Thymus (tissue), 11 donors: ENCODE results near the gene FRMPD2. TPM values are rescaled to one million over a fixed set of nuclear protein-coding genes. Genes with fewer than 3 reads are reported as not detected.
"Not testable (repeated sequence)": the region's sequence is repeated elsewhere in the genome, so short reads cannot be mapped to it uniquely, and the experiment has no call there.

ENCODE experiments used
- DNase-seq, 9 donors: peaks; one replicate each; pipeline ENCODE4 v3.0.0-alpha.2; 2013; ENCODE audit warnings: low spot score in 9 of 9, low read depth in 6 of 9, missing footprints in 1 of 9
- H3K27ac ChIP-seq, 2 donors: one replicate each; pipeline ENCODE4 v1.5.1; 2013; ENCODE audit warnings: control low read depth in 1 of 2, low read depth in 1 of 2, low read length in 1 of 2, mild to moderate bottlenecking in 1 of 2, moderate library complexity in 1 of 2
- H3K27me3 ChIP-seq, 2 donors: one replicate each; pipeline ENCODE4 v1.5.1; 2013; ENCODE audit warnings: low read length in 1 of 2; ENCODE audit not compliant: control insufficient read depth in 2 of 2, insufficient read depth in 1 of 2
- H3K36me3 ChIP-seq, 2 donors: one replicate each; pipeline ENCODE4 v1.5.1; 2013; ENCODE audit warnings: low read length in 1 of 2, mild to moderate bottlenecking in 1 of 2, moderate library complexity in 1 of 2; ENCODE audit not compliant: control insufficient read depth in 2 of 2, insufficient read depth in 2 of 2
- H3K4me1 ChIP-seq, 2 donors: one replicate each; pipeline ENCODE4 v1.5.1; 2013; ENCODE audit warnings: low read length in 2 of 2; ENCODE audit not compliant: control insufficient read depth in 2 of 2, insufficient read depth in 2 of 2
- H3K4me3 ChIP-seq, 2 donors: one replicate each; pipeline ENCODE4 v1.5.1; 2013; ENCODE audit warnings: low read length in 2 of 2, control low read depth in 1 of 2, mild to moderate bottlenecking in 1 of 2
- H3K9me3 ChIP-seq, 2 donors: one replicate each; pipeline ENCODE4 v1.5.1; 2013; ENCODE audit warnings: low read length in 1 of 2, mild to moderate bottlenecking in 1 of 2; ENCODE audit not compliant: control insufficient read depth in 2 of 2, insufficient read depth in 1 of 2
- WGBS: extraction: QIAGEN DNeasy Blood & Tissue Kit; methylation state at CpG from one replicate; pipeline ENCODE4 v1.1.7; 2013; 5-methylcytosine and 5-hydroxymethylcytosine counted together
- polyA plus RNA-seq: library from polyadenylated mRNA; stranded (reverse); fragments of 200-250 nt; gene quantifications from one replicate; pipeline ENCODE4 v1.2.3, GENCODE V29; 2013
- total RNA-seq: library from RNA; stranded (reverse); fragments of 120-200 nt; gene quantifications from one replicate; pipeline ENCODE4 v1.2.4, GENCODE V29; 2013
- donor health status: healthy.

FRMPD2 gene
- total and polyA plus RNA-seq, 2 donors: 0.27 to 0.38 TPM

DNA sequence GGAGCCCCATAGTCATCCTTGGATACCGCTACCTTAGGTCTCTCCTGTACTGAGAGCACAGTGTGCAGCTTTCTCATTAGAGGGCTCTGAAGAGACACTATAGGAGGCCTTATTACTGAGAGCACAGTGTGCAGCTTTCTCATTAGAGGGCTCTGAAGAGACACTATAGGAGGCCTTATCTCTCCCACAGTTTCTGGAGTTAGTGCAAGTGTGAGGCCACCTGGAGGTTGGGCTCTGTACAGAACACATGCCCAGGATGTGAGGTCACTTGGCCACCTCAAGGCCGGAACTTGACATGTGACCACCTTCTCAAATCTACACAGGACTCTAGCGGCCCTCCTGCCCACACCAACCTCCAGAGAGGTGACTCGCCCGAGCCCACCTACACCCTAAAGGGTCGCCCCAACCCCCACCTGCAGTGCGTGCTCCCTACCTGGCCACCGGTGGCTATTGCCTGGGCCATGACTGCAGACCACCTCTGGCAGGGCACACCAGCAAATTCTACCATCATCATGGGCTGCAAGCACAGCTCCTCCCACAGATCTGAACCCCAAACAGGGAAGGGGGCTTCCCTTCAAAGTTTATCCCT lies 24.6 kb downstream of the FRMPD2 start:
- no peak for DNase-seq
- no peaks in the 10 kb centered on the region for H3K36me3 ChIP-seq
- over 99% methylated on average over 8 of the region's 8 CpGs for WGBS
- no peaks in the 10 kb centered on the region for H3K9me3 ChIP-seq
- H3K27me3 ChIP-seq: no peaks in the 10 kb centered on the region
- no peak overlapping the region for H3K27ac ChIP-seq
- no peak overlapping the region for H3K4me3 ChIP-seq
- peaks cover 0 to 29% of the 10 kb centered on the region in 2 donors for H3K4me1 ChIP-seq

DNA sequence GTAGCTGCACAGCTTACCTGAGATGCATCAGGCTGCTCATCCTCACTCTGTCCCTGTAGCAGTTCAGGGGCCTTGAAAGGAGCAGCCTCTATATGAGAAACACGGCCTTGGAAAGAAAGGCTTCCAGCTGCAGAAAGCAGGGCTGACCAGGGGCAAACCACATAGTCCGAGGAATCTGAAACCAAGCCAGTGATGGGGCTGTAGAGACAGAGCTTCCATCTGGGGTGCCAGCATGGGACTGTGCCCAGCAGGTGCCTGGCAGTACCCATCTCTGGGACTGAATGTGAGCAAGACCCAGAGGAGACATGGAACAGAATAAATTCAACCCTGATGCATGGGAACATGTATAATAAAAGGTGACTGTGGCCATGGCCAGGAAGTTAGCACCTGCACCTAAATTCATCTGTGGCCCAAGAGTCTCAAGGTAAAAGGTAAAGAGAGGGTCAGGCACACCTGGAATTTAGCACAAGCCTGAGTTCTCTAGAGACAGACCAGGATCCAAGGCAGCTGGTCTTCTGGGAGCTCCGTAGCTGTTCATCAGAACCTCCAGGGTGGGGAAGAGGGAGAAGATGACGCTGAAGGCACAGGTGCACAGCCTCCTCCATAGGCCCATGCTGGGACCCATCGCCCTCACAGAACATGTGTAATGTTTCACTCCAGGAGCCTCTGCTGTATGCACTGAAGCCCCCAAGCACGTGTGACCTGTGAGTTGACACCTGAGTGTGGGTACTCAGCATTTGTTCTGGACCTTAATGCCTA lies 25.3 kb downstream of the FRMPD2 start:
- WGBS: 90% methylated on average over 6 of the region's 6 CpGs
- DNase-seq: no peak

DNA sequence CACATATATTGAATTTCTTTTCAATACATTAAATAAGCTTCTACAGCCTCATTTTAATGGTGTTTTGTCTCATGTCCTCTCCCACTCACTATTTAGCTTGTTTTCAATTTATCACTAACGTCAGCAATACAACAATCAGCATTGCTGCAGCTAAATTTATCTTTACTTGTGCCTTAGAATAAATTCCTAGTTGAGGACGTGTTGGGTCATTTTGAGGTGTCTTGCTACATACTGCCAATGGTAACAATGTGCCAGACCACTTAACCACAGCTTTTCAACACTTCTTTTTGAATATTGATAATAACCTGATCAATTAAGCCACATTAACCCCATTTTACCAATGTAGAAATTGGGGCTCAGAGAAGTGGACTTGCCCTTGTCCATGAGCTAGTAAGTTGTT lies 26.0 kb downstream of the FRMPD2 start:
- no peaks in the 10 kb centered on the region for H3K27me3 ChIP-seq
- WGBS: 75% methylated on average over 2 of the region's 2 CpGs
- H3K9me3 ChIP-seq: no peaks in the 10 kb centered on the region
- no peak overlapping the region for H3K27ac ChIP-seq
- no peak for DNase-seq
- peaks cover 0 to 29% of the 10 kb centered on the region in 2 donors for H3K4me1 ChIP-seq
- no peaks in the 10 kb centered on the region for H3K36me3 ChIP-seq
- no peak overlapping the region for H3K4me3 ChIP-seq

More for the DNA sequence above, 25.3 kb downstream of the FRMPD2 start:
- no peaks in the 10 kb centered on the region for H3K36me3 ChIP-seq
- H3K4me3 ChIP-seq: no peak overlapping the region
- peaks cover 0 to 29% of the 10 kb centered on the region in 2 donors for H3K4me1 ChIP-seq
- no peak overlapping the region for H3K27ac ChIP-seq
- H3K27me3 ChIP-seq: no peaks in the 10 kb centered on the region
- no peaks in the 10 kb centered on the region for H3K9me3 ChIP-seq

DNA sequence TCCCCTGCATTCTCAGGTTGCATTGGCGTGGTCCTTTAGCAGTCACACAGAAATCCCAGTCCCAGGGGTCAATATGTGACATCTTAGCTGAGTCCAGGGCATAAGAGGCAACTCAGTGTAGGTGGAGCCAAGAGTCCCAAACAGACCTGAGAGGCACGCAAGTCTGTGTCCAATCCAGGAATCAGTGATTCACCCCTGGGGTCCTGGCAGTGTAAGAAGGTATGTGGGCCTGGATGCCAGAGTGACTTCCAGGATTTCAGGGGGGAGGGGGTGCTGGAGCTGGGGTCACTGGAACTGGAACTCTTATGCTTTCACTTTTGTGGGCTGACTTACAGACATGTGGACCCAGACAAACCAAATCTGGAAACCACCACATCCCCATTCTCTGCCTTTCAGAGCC lies 26.8 kb downstream of the FRMPD2 start:
- Histone ChIP-seq H3K9me3 (no peaks in the 10 kb centered on the region), H3K4me3 (no peak overlapping the region), H3K4me1 (peaks cover 0 to 29% of the 10 kb centered on the region in 2 donors), H3K27me3 (no peaks in the 10 kb centered on the region), H3K27ac (no peak overlapping the region), H3K36me3 (no peaks in the 10 kb centered on the region)
- no peak for DNase-seq
- 91% methylated on average over 2 of the region's 2 CpGs for WGBS

DNA sequence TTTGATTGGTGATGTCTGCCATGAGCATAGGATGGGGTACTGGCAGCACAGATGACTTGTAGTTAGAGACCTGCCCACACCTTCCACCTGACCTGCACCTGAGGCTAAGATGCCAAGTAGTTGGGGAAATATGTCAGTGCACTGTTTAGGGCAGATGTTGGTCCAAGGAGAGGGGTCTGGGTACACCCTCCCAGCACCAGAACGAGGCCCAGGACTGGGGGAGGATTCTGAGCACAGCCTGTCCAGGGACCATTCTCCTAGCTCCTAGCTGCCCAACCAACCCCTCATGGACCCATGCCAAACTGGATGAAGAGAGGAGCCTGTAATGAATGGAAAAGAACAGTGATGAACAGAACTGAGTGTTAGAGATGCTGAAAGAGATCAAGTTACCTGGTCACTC lies 28.0 kb downstream of the FRMPD2 start:
- DNase-seq: no peak
- H3K4me1 ChIP-seq: peaks cover 0 to 19% of the 10 kb centered on the region in 2 donors
- no peaks in the 10 kb centered on the region for H3K36me3 ChIP-seq
- H3K9me3 ChIP-seq: no peaks in the 10 kb centered on the region
- no peaks in the 10 kb centered on the region for H3K27me3 ChIP-seq
- no peak overlapping the region for H3K4me3 ChIP-seq
- 87% methylated on average over 1 of the region's 1 CpG for WGBS
- no peak overlapping the region for H3K27ac ChIP-seq

DNA sequence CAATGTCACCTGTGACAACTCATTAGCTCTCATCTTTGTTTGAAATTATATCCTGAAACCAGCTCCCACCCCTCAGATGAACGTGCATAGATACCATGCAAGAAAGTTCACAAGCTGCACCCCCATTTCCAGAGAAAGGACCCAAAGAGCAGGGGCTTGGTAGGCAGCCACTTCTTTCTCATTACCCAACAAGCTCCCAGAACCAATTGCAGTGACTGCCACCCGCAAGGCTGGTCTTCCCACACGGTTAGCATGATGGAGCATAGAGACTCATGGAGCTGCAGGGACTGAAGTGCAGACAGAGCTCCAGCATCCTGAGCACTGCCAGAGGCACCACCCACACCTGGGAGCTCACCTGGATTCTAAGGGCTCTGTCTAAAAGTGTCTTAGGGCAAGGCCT lies 28.5 kb downstream of the FRMPD2 start:
- Histone ChIP-seq H3K27me3 (no peaks in the 10 kb centered on the region), H3K4me3 (no peak overlapping the region), H3K27ac (no peak overlapping the region), H3K36me3 (no peaks in the 10 kb centered on the region), H3K4me1 (peaks cover 0 to 15% of the 10 kb centered on the region in 2 donors), H3K9me3 (no peaks in the 10 kb centered on the region)
- no peak for DNase-seq
- 97% methylated on average over 3 of the region's 3 CpGs for WGBS

DNA sequence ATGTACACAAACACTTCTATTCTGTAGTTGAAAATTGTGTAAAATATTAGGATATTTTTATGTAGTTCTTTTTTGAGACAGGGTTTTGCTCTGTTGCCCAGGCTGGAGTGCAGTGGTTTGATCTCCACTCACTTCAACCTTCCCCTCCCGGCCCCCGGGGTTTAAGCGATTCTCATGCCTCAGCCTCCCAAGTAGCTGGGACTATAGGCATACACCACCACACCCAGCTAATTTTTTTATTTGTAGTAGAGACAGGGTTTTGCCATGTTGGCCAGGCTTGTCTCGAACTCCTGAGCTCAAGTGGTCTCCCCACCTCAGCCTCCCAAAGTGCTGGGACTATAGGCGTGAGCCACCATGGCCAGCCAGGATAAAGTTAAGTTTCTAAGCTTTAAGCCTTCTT lies 30.6 kb downstream of the FRMPD2 start:
- H3K36me3 ChIP-seq, DNase-seq, H3K27me3 ChIP-seq, H3K9me3 ChIP-seq, H3K27ac ChIP-seq, H3K4me3 ChIP-seq: not testable (repeated sequence)
- peaks cover 0 to 17% of the 10 kb centered on the region in 2 donors for H3K4me1 ChIP-seq
- 97% methylated on average over 5 of the region's 5 CpGs for WGBS

DNA sequence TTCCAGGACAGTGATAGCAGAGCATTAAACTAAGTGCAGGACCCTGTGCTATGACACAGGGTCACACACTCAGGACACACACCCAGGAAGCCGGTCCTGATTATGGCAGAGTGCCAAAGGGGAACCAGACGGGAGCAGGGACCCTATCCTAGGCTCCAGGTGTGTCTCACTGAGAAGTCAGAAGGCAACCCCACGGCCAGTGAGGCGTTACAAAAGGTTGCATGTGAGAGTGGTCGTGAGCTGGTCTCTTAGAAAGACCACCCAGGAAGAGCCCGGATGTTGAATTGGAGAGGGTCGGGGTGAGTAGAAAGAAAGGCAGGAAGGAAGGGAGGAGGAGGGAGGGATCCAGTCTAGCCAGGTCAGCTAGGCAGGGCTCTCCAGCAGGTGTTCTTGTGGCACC lies 31.0 kb downstream of the FRMPD2 start:
- Histone ChIP-seq H3K36me3 (no peaks in the 10 kb centered on the region), H3K27me3 (no peaks in the 10 kb centered on the region), H3K4me3 (no peak overlapping the region), H3K27ac (no peak overlapping the region), H3K9me3 (no peaks in the 10 kb centered on the region), H3K4me1 (peaks cover 0 to 14% of the 10 kb centered on the region in 2 donors)
- no peak for DNase-seq
- WGBS: 71% methylated on average over 7 of the region's 7 CpGs

DNA sequence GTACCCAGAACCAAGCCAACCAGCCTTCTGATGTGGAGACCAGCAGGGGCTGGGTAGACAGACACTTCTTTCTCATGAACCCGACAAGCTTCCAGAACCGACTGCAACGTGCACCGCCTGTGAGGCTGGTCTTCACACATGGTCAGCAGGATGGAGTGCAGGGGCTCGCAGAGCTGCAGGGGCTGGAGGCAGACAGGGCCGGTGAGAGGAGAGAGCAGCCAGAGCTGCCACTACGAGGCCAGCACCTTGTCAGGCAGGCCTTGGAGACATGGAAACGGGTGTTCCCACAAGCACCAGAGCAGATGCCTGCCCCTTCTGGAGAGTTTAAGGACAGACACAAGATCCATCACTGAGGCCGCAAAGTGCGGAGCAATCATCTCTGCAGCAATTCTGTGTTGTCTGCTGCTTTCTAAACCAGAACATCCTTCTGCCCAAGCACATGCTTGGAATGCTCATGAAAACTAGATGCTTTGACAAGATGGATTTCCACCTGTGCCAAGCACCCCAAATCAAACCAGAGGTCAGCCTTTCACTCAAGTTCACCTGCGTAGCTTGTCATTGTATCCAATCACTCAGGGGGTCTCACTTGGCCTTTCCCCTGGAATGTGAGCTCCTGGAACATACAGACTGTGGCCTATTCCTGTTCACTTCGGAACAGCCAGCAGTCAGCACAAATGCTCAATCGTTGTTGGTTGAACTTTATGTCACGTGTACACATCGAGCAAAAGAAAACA lies 32.2 kb downstream of the FRMPD2 start:
- no peak overlapping the region for H3K27ac ChIP-seq
- no peak overlapping the region for H3K4me3 ChIP-seq
- H3K36me3 ChIP-seq: no peaks in the 10 kb centered on the region
- no peaks in the 10 kb centered on the region for H3K9me3 ChIP-seq
- peaks cover 0 to 5% of the 10 kb centered on the region in 2 donors for H3K4me1 ChIP-seq
- DNase-seq: no peak
- WGBS: 93% methylated on average over 15 of the region's 15 CpGs
- H3K27me3 ChIP-seq: no peaks in the 10 kb centered on the region
